ENCODE measurements around the gene WAPL. TPM values are rescaled to one million over a fixed set of nuclear protein-coding genes. Genes with fewer than 3 reads are reported as not detected.

Gene WAPL
- polyA plus RNA-seq, 1 donor from 2014 or later = 30.6 TPM

DNA sequence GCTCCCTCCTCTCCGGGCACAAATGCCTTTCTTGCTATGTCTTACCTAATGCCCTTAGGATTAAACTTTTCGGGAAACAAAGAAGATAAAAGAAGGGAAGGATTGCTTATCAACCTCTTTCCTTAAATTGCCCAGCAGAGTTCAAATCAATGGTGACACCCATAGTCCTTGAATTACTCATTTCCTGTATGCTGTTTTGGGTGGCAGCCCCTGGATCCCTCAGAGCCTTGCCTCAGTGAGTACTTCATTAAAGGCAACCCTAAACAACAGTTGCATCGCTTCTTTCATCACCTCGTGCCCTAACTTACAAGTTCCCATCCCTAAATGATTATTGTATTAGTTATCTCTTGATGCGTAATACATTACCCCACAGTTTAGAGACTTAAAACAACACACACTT lies 31.6 kb upstream of the WAPL start:
- no peaks in the 10 kb centered on the region for H3K9me3 ChIP-seq (ENCODE audit: low read length)
- TF ChIP-seq, protein P1, sequence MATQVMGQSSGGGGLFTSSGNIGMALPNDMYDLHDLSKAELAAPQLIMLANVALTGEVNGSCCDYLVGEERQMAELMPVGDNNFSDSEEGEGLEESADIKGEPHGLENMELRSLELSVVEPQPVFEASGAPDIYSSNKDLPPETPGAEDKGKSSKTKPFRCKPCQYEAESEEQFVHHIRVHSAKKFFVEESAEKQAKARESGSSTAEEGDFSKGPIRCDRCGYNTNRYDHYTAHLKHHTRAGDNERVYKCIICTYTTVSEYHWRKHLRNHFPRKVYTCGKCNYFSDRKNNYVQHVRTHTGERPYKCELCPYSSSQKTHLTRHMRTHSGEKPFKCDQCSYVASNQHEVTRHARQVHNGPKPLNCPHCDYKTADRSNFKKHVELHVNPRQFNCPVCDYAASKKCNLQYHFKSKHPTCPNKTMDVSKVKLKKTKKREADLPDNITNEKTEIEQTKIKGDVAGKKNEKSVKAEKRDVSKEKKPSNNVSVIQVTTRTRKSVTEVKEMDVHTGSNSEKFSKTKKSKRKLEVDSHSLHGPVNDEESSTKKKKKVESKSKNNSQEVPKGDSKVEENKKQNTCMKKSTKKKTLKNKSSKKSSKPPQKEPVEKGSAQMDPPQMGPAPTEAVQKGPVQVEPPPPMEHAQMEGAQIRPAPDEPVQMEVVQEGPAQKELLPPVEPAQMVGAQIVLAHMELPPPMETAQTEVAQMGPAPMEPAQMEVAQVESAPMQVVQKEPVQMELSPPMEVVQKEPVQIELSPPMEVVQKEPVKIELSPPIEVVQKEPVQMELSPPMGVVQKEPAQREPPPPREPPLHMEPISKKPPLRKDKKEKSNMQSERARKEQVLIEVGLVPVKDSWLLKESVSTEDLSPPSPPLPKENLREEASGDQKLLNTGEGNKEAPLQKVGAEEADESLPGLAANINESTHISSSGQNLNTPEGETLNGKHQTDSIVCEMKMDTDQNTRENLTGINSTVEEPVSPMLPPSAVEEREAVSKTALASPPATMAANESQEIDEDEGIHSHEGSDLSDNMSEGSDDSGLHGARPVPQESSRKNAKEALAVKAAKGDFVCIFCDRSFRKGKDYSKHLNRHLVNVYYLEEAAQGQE (IDR thresholded peaks at IDR 0.05; ENCODE audit: borderline replicate concordance) = no peak
- no peak for TF ChIP-seq POLR2AphosphoS5 (IDR thresholded peaks at IDR 0.05)
- TF ChIP-seq EP300 (conservative IDR thresholded peaks at IDR 0.05; ENCODE audit: poor library complexity, severe bottlenecking) = no peak
- TF ChIP-seq, protein P2, sequence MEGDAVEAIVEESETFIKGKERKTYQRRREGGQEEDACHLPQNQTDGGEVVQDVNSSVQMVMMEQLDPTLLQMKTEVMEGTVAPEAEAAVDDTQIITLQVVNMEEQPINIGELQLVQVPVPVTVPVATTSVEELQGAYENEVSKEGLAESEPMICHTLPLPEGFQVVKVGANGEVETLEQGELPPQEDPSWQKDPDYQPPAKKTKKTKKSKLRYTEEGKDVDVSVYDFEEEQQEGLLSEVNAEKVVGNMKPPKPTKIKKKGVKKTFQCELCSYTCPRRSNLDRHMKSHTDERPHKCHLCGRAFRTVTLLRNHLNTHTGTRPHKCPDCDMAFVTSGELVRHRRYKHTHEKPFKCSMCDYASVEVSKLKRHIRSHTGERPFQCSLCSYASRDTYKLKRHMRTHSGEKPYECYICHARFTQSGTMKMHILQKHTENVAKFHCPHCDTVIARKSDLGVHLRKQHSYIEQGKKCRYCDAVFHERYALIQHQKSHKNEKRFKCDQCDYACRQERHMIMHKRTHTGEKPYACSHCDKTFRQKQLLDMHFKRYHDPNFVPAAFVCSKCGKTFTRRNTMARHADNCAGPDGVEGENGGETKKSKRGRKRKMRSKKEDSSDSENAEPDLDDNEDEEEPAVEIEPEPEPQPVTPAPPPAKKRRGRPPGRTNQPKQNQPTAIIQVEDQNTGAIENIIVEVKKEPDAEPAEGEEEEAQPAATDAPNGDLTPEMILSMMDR (IDR thresholded peaks at IDR 0.05; ENCODE audit: poor library complexity, severe bottlenecking) = no peak
- no peak for TF ChIP-seq RAD21 (conservative IDR thresholded peaks at IDR 0.05)
- no peak for TF ChIP-seq TAF1 (IDR thresholded peaks at IDR 0.05; ENCODE audit: low read depth)
- no peak for TF ChIP-seq SMC3 (conservative IDR thresholded peaks at IDR 0.05; ENCODE audit: poor library complexity)
- no peak for TF ChIP-seq MXI1 (conservative IDR thresholded peaks at IDR 0.05; ENCODE audit: poor library complexity, severe bottlenecking)
- no peak for TF ChIP-seq EZH2 (IDR thresholded peaks at IDR 0.05; ENCODE audit: borderline replicate concordance, insufficient read depth, low read length, poor library complexity, severe bottlenecking)

DNA sequence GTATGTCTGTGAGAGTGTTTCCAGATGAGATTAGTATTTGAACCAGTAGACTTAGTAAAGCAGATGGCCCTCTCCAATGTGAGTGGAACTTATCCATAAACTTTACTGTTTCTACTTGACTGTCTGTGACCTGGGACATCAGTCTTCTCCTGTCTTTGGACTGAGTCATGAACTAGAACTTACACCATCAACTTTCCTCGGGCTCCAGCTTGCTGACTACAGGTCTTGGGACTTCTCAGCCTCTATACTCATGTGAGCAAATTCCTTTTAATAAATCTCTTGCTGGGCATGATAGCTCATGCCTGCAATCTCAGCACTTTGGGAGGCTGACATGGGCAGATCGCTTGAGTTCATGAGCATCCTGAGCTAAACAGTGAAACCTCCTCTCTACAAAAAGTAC lies 25.7 kb upstream of the WAPL start:
- no peak overlapping the region for H3K4me2 ChIP-seq (ENCODE audit: low read length)

More for the DNA sequence above, 31.6 kb upstream of the WAPL start:
- Histone ChIP-seq H3K27ac (ENCODE audit: low read length) (no peak overlapping the region), H3K9me2 (ENCODE audit: insufficient read depth, low read length) (no peaks in the 10 kb centered on the region), H3K9ac (ENCODE audit: low read length) (no peak overlapping the region), H2AFZ (ENCODE audit: low read depth, low read length) (no peak overlapping the region), H3K27me3 (ENCODE audit: insufficient read depth, low read depth, low read length) (no peaks in the 10 kb centered on the region), H3K4me3 (ENCODE audit: low read length) (no peak overlapping the region), H3F3A (ENCODE audit: insufficient read depth, low read length, poor library complexity, severe bottlenecking) (no peaks in the 10 kb centered on the region), H3K4me2 (ENCODE audit: low read length) (no peak overlapping the region), H4K20me1 (ENCODE audit: insufficient read depth) (no peaks in the 10 kb centered on the region), H3K36me3 (ENCODE audit: insufficient read depth, low read length) (no peaks in the 10 kb centered on the region), H3K79me2 (replicated peaks; ENCODE audit: insufficient read depth, low read length) (no peaks in the 10 kb centered on the region)

More for the DNA sequence above, 25.7 kb upstream of the WAPL start:
- no peaks in the 10 kb centered on the region for H3K9me2 ChIP-seq (ENCODE audit: insufficient read depth, low read length)
- H3K27ac ChIP-seq (ENCODE audit: low read length) = no peak overlapping the region
- no peaks in the 10 kb centered on the region for H3F3A ChIP-seq (ENCODE audit: insufficient read depth, low read length, poor library complexity, severe bottlenecking)
- H4K20me1 ChIP-seq (ENCODE audit: insufficient read depth) = no peaks in the 10 kb centered on the region
- no peak for TF ChIP-seq EZH2 (IDR thresholded peaks at IDR 0.05; ENCODE audit: borderline replicate concordance, insufficient read depth, low read length, poor library complexity, severe bottlenecking)
- no peak for TF ChIP-seq SMC3 (conservative IDR thresholded peaks at IDR 0.05; ENCODE audit: poor library complexity)
- H3K9me3 ChIP-seq (ENCODE audit: low read length) = no peaks in the 10 kb centered on the region
- H3K4me3 ChIP-seq (ENCODE audit: low read length) = no peak overlapping the region
- no peak overlapping the region for H3K9ac ChIP-seq (ENCODE audit: low read length)
- no peak overlapping the region for H2AFZ ChIP-seq (ENCODE audit: low read depth, low read length)
- H3K27me3 ChIP-seq (ENCODE audit: insufficient read depth, low read depth, low read length) = no peaks in the 10 kb centered on the region
- H3K79me2 ChIP-seq (replicated peaks; ENCODE audit: insufficient read depth, low read length) = no peaks in the 10 kb centered on the region
- H3K36me3 ChIP-seq (ENCODE audit: insufficient read depth, low read length) = no peaks in the 10 kb centered on the region

All from neural cell (in vitro differentiated cells).